Endothelial cell of hepatic sinusoid (primary cell): ENCODE data around the gene EGF.

ENCODE experiments used
- in situ Hi-C: cut with HindIII; loops from 2 replicates; pipeline ENCODE4 v1.10.0; 2017; ENCODE audit warnings: low sequenced_read_pairs

The EGF gene

DNA sequence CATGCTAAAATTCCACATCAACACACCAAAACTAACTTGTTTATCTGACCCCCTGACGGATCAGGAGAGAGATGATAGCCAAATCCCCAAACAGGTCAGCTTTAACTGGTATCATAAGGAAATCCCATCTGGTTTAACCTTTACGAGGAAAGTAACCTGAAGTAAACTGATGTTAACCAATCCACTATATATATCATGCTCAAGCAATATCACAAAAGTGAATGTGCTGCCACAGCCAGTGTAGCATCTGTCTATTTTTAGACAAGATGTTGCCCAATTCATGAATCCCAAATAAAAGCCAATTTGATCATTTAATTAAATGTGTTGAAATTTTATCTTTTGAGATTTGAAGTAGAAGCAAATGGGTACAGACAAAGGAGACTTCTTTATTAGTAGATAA lies 44.5 kb downstream of the EGF start:
- in situ Hi-C loops: no loop called here

DNA sequence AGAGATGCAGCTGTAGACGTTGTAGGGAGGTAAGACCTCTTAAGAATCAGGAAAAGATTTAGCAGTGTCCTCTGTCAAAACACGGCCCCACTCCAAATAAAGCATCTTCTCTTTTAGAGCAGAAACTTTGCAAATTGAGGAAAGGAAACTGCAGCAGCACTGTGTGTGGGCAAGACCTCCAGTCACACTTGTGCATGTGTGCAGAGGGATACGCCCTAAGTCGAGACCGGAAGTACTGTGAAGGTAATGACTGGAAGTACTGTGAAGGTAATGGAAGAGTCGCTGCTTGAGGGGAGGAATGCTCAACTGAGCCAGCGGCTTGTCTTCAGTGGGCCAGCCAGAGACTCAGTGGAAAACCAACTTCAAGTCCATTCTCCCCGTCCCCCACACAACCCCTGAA lies 46.5 kb downstream of the EGF start:
- in situ Hi-C loops: no loop called here

DNA sequence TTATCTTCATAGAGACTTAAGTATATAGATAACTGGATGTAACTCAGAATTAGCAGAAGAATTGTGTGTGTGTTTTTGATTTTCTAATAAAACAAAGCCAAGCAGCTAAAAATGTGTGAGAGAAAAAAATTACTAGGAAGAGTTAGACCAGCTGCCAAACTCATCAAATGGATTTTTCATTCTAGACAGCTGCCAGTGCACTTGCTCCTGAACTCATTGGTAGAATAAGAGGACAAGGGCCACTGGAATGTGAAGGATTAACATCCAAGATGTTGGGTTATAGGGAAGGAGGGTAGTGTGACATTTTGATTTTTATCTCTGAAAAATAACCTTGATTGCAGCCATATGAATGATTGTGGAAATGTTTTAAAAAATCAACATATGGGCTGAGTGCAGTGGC lies 49.7 kb downstream of the EGF start:
- in situ Hi-C loops: no loop called here

DNA sequence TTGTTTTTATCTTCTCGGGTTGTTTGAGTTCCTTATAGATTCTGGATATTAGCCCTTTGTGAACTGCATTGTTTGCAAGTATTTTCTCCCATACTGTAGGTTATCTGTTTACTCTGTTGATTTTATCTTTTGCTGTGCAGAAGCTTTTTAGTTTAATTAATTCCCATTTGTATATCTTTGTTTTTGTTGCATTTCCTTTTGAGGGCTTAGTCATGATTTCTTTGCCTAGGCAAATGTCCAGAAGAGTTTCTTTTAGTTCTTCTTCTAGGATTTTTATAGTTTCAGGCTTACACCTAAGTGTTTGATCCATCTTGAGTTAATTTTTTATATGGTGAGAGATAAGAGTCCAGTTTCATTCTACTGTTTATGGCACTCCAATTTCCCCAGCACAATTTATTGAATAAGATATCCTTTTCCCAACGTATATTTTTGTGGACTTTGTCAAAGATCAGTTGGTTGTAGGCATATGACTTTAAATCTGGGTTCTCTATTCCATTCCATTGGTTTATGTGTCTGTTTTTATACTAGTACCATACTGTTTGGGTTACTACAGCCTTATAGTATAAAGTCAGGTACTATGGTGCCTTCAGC lies 54.3 kb downstream of the EGF start:
- in situ Hi-C loops: no loop called here

DNA sequence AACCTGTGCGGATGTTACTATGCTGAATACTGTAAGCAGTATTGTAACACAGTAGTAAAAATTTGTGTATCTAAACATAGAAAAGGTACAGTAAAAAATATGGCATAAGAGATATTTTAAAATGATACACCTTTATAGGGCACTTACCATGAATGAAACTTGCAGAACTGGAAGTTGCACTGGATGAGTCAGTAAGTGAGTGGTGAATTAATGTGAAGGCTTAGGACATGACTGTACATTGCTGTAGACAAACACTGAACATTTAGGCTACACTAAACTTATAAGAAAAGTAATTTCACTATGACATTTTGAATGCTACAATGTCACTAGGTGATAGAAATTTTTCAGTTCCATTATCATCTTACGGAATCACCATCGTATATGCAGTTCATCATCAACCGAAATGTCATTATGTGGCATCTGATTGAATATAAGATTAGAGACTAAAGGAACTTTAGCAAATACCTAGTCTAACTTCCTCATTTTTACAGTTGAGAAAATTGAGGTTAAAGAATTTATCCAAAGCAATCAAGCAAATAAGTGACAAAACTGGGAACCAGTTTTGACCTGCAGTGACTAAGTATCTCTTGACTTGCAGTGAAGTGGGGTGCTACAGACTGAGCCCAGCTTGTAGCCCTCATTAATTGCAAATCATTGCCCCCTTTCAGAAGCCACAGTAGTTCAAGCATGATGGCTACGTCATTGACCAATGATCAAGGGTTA lies 55.3 kb downstream of the EGF start:
- in situ Hi-C loops: no loop called here

DNA sequence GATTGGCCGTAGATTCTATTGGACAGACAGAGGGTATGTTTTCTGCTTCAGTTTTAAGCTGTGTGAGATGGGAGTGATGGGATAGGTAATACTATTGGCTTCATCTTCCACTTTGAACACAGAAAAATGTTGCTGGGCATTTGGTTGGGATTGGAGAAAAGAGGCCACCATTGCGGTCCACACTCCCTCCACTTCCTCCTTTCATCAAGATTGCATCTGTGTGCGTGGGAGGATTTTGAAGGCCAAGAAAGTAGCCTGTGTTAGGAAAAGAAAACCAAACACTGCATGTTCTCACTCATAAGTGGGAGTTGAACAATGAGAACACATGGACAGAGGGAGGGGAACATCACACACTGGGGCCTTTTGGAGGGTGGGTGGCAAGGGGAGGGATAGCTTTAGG lies 56.4 kb downstream of the EGF start:
- in situ Hi-C loops: no loop called here

GRCh38 chr4:109969919-109970318 lies 57.2 kb downstream of the EGF start:
- in situ Hi-C loops: no loop called here

DNA sequence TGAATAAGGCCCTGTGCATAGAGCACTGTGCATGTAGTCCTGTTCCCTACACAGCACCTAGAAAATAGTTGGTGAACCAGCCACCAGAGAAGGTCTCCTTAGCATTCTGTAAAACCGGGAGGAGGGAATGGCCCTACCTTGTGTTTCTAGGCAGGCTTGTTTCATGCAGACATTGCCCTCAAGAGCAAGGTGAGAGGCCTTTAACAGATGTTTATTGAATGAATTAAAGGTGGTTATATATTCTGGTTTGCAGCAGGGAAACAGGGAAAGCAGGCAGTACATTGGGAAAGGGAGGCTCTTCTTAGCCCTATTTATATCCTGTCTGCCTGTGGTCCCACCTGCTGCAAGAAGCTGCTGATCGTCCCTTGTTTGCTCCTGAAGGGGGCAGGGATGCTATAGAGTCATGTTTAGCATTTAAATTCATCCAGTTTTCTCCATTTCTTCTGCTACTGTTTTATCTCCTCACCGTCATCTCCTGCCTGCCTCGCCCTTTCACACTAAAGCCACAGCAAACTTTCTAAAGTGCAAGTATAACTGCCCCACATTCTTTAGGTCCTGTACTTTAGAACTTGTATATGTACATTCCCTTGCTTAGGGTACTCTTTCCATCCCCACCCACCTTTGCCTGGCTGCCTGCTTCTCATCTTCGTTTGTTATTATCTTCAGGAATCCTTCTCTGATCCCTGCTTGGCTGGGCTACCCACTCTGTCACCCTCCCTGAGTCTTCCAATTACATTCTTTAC lies 60.3 kb downstream of the EGF start:
- in situ Hi-C loops: no loop called here

- in situ Hi-C loops: no loop called here
Measured at GRCh38 chr4:109973529-109973905, 60.8 kb downstream of the EGF start.

DNA sequence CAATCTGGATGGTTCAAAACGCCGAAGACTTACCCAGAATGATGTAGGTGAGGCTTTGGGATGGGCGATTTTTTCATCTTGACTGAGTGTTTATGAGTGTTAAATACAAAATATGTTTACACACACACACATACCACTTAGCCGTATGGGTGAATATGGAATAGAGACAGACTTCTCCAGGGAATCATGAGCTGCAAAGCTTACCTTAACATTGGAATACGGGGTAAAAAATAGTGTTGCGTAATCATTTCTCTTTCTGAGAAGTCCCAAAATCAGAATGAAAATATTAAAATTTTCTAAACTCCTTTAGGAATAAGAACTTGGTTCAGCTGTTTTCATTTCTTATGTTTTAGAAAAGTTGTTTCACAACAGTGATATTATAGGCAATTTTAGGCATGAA lies 63.5 kb downstream of the EGF start:
- in situ Hi-C loops: no loop called here

- in situ Hi-C loops: no loop called here
Measured at GRCh38 chr4:109977854-109978501, 65.3 kb downstream of the EGF start.

GRCh38 chr4:109978704-109979454 lies 66.2 kb downstream of the EGF start:
- in situ Hi-C loops: no loop called here

DNA sequence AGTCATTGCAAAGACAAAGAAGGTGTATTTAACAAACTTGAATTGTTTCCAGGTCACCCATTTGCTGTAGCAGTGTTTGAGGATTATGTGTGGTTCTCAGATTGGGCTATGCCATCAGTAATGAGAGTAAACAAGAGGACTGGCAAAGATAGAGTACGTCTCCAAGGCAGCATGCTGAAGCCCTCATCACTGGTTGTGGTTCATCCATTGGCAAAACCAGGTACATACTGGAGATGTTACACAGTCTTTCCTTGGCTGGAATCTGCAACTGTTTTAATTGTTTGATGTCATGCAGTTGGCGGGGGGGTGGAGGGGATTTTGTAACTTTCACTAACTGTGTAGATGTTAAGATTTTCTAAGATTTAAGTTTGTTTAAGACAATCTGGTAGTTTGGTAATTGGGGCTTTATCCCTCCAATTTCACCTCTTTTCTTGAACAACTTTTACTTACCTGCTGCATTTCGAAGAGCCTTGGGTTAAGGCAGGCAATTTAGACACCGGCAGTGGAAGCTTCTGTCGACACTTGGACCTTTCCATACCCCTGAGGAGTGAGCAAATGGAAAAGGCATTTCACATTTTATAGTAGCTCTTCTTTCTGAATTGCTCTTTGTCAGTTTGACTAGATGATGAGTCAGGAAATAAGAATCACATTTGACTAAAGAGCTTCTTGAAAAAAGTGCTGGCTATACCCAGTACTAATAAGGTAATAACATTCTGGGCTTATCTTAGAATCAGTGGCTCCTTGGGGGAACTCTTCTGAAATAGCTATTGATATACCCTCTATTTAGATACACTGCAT lies 67.4 kb downstream of the EGF start:
- in situ Hi-C loops: no loop called here

GRCh38 chr4:109981936-109982335 lies 69.3 kb downstream of the EGF start:
- in situ Hi-C loops: no loop called here

DNA sequence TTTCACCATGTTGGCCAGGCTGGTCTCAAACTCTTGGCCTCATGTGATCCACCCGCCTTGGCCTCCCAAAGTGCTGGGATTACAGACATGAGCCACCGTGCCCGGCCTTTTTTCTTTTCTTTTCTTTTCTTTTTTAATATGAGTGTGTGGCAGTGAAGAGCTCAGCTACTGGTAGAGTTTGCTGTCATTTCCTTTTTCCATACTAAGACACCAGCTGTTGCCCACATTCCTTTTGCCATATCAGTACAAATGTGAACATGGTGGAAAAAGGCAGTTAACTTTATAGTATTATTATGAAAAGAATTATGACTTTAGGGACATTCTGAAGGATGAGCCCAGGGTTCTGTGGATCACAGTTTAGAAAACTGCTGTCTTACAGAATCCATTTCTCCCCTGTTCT lies 69.8 kb downstream of the EGF start:
- in situ Hi-C loops: no loop called here

DNA sequence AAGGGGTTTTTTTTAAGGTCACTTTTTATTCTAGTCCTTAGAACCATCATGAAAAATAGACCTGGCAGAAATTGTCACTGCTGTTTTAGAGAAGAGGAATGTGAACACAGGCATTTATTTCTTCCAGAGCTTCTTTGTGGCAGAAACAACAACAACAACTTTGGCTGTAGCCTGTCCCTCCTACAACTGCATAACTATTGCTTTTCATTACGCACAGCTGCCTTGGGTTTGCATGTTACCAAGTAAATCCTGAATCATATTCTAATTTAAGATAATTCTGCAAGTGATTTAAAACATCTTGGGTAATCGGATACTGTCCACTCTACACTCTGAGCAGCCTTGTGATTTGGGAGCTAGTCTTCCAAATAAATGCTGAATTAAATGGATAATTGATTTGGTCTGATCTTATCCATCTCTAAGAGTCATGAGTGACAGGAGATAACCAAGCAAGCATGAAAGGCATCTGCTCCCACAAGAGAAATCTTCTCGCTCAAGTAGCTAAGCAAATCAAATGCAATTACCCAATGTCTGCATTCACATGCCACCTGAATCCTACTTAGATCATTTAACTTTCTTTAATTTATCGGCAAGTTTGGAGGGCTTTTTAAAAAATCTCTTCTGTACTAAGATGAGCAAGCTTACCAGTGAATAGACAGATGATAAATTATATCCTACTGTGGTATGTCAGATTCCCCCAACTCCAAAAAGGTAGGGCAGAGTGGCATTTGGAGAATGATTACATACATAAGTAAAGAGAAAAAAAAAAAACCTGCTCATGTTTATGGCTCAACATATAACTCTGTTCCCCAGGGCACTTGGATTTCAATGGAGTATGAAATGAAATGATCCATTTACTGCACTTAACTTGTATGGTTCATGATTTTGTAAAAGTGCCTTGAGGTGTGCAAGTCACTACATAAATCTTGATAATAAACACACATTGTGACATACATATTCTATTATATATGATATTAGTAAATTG lies 73.6 kb downstream of the EGF start:
- in situ Hi-C loops: no loop called here

GRCh38 chr4:109989044-109989443 lies 76.4 kb downstream of the EGF start:
- in situ Hi-C loops: no loop called here

GRCh38 chr4:109989618-109990017 lies 76.9 kb downstream of the EGF start:
- in situ Hi-C loops: no loop called here
